Endothelial cell of hepatic sinusoid (primary cell): ENCODE data around the gene UBL4B.

Source experiments
- in situ Hi-C: cut with HindIII; loops from 2 replicates; pipeline ENCODE4 v1.10.0; 2017; ENCODE audit warnings: low sequenced_read_pairs

UBL4B gene

DNA sequence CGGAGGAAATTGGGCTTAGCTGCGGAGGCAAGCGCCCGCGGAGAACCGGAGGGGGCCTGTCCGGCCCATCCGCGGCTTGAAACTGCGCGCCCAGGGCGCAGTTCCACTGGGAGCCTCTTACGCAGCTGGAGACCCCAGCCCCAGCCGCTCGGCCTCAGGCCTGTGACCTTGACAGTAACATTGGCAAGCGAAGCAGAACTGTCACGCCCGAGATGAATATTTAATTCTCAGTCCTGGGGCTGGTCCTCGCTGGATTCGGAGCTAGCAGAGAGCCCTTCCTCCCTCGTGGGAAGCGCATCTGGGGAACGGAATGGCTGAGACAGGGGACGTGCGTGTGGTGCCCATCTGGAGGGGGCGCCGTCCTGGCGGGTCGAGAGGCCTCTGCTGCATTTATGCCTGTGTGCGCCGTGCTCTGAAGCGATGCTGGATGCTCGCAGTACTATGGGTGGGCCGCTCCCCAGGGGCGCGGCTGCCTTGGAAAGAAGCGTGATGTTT lies 39.0 kb downstream of the UBL4B start:
- in situ Hi-C loops, result no loop called here

DNA sequence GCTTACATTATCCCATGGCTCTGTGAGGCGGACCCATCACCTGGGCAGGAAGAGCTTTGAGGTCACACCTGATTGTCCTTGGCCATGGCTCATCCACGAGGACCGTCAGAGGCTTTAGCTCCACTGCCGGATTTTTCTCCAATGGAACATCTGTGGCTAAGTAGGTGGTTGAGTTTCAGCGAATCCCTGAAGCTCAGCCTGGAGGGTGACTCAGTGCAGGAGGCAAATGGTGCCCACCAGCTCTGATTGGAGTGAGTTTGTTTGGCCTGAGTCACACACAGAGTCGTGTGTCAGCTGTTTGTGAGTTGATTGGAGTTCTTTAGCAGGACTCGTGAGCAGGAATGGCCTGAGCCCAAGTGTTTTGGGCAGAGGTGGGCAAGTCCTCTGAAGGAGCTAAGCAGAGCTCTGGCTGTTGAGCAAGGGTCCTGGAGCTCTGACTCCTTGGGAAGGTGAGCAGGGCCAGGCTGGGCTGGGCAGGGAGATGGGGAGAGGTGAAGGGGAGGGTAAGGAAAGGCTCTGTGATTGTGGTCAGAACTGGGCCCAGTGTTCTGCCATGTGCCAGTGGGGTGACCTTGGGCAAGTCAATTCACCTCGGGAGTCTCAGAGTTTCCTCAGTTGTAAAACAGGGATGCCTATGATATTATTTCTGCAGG lies 40.0 kb downstream of the UBL4B start:
- in situ Hi-C loops, result no loop called here

GRCh38 chr1:110153407-110153950 lies 41.2 kb downstream of the UBL4B start:
- in situ Hi-C loops, result no loop called here

DNA sequence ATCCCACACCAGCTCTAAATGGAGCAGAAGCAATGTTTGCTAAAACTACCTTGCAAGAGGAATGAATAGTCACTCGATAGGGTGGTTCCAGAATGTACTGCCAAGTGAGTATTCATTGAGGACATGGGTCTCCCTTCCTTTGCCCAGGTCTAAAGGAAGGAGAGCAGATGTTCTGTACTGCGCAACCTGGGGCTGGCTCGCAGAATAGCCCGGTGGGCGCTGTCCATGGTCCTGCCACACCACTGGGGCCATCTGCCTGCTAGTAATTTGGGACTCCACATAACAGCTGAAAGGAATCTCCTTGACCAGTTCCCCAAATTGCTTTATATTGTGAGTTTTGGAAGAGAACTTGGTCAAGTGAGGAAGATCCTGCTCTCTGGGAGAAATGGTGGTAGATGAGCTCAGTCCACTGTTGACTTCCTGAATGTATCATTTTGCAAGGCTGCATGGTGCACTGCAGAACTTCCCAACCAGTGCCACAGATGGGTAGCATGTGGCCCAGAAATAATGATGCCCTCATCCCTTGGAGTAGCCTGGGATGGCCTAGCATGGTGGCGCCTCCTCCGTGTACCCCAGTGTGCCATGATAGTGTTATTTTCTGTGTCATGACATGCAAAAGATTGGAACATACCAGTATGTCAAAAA lies 43.8 kb downstream of the UBL4B start:
- in situ Hi-C loops, result no loop called here

- in situ Hi-C loops, result no loop called here
Measured at GRCh38 chr1:110158261-110158660, 46.0 kb downstream of the UBL4B start.

DNA sequence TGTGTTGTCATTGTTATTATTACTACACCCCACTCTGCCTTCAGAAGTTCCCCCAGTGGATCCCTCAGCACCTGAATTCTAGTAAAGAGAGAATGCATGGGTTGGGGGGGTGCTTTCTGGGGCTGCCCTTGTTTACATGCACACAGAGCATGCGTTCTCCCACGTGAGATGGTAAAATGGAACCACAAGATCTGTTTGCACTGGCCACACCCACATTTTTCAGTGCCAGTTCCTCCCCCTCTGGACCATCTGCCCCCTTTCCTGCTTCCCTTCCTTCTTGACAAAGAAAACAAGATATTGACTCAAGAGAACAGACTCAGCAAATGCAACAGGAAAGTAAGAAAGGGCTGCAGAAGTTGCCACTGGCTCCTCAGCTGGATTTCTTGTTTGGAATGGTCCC lies 46.9 kb downstream of the UBL4B start:
- in situ Hi-C loops, result no loop called here

DNA sequence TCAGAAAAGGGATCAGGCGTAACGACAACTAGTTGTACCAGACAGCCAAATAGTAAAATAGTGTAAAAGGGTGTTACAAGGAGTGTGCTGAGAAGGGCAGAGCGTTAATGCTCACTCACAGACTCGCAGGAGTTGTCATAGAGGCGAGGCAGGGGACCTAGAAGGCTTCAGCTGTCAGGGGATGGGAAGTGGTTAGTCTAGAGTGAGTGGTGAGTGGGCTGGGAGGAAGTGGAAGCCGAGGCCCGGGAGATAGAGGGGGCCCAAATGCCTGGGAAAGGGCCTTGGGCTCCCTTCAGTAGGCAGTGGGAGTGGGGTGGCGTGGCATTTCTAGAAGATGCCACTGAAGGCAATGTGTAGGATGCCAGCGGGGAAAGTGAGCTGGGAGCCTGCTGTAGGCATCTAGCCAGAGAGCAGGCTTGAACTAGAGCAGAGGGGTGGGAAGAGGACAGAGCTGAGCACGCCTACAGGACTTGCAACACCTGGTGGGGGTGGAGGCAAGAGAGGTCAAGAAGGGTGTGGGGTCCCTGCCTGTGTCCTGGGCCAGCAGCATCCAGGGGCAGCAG lies 48.4 kb downstream of the UBL4B start:
- in situ Hi-C loops, result loop anchor here (5.0 kb wide), 1 partner anchor 87 kb away; no protein-coding TSS in a partner anchor

DNA sequence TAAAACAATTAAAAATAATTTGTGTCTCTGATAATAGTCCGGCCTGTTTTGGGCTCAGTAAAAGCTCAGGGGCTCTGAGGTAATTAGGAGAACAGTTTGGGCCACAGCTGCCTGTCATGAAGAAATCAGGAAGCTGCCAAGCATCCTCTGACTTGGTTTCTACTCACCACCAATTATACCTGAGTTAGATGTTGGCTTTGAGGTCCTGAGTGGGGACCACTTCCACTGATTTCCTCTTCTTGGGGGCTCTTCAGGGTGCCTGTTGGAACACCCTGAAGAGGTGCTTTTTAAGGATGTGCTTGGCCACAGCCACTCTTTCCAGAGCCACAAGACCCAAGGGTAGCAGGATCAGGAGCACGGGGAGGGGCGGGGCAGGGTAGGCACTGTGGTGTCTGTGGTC lies 48.9 kb downstream of the UBL4B start:
- in situ Hi-C loops, result loop anchor here (5.0 kb wide), 1 partner anchor 86 kb away; no protein-coding TSS in a partner anchor

DNA sequence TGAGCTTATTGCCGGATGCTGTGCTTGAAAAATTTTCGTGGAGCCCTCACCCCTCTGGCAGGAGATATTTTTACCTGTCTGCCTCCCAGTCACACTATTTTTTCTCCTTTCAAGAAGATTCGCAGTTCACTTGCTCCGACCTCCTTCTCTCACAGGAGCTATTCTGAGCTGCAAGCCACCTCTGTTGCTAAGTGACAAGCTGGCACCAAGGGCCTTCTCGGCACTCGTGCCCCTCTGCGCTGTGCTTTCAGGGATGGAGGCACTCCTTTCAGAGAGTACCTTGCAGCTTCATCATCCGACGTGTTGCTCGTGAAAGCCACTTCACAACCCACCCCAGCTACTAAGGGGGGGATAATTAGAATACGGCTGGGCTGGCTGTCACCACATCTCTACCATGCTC lies 49.6 kb downstream of the UBL4B start:
- in situ Hi-C loops, result loop anchor here (5.0 kb wide), 1 partner anchor 85 kb away; no protein-coding TSS in a partner anchor
